Heart right ventricle (tissue), 16 donors: Measurements from ENCODE around the gene DGKI. TPM values are rescaled to one million over a fixed set of nuclear protein-coding genes. Genes with fewer than 3 reads are reported as not detected.

Experiments
- ATAC-seq, 8 donors: fragments of 200-7000 bp; cut with Tn5 transposase; one replicate each; pipeline ENCODE4 v1.9.1; 2020; ENCODE audit warnings: mild to moderate bottlenecking in 8 of 8, moderate library complexity in 8 of 8, moderate number of reproducible peaks in 1 of 8
- DNase-seq, 2 donors: peaks; one replicate each; pipeline ENCODE4 v3.0.0-alpha.2; 2020
- H3K27ac ChIP-seq, 10 donors: fragments of 200-600 bp; sonication (generic) in 2 of 10; one replicate each; pipeline versions ENCODE4 v1.5.0 to v1.8.0; 2020 to 2022; ENCODE audit warnings: mild to moderate bottlenecking in 3 of 10
- H3K27me3 ChIP-seq, 7 donors: fragments of 200-600 bp; one replicate each; pipeline ENCODE4 v1.8.0; 2021 to 2022; ENCODE audit warnings: mild to moderate bottlenecking in 2 of 7
- H3K36me3 ChIP-seq, 9 donors: fragments of 200-600 bp; sonication (generic) in 1 of 9; one replicate each; pipeline versions ENCODE4 v1.5.0 to v1.8.0; 2020 to 2022; ENCODE audit warnings: mild to moderate bottlenecking in 2 of 9
- H3K4me1 ChIP-seq, 9 donors: fragments of 200-600 bp; sonication (generic) in 1 of 9; one replicate each; pipeline versions ENCODE4 v1.5.0 to v1.8.0; 2020 to 2022; ENCODE audit warnings: mild to moderate bottlenecking in 4 of 9
- H3K4me3 ChIP-seq, 10 donors: fragments of 200-600 bp; sonication (generic) in 2 of 10; one replicate each; pipeline versions ENCODE4 v1.5.0 to v1.8.0; 2020 to 2022; ENCODE audit warnings: mild to moderate bottlenecking in 7 of 10, moderate library complexity in 2 of 10
- H3K9me3 ChIP-seq, 11 donors: fragments of 200-600 bp in 10 of 11; sonication (generic) in 2 of 11; one replicate each; pipeline versions ENCODE4 v1.5.0 to v1.8.0; 2013 to 2022; ENCODE audit warnings: mild to moderate bottlenecking in 2 of 11, control low read depth in 1 of 11, moderate library complexity in 1 of 11
- CTCF ChIP-seq, 9 donors: fragments of 200-600 bp; sonication (generic) in 2 of 9; IDR thresholded peaks; one replicate each; pipeline versions ENCODE4 v1.5.0 to v1.8.0; 2021 to 2022; ENCODE audit warnings: antibody characterized with exemption in 9 of 9, mild to moderate bottlenecking in 5 of 9, moderate library complexity in 1 of 9
- WGBS, 2 donors: extraction: QIAGEN DNeasy Blood & Tissue Kit; methylation state at CpG; one replicate each; pipeline ENCODE4 v1.1.7; 2013; ENCODE audit warnings: inconsistent platforms in 1 of 2; 5-methylcytosine and 5-hydroxymethylcytosine counted together
- intact Hi-C, 10 donors: fragments of 100-400 bp; cut with DNase I; formaldehyde crosslinking; loops; one replicate each; pipeline versions ENCODE4 v1.11.1 to v1.14.2; 2022
- polyA plus RNA-seq, 2 donors: library from polyadenylated mRNA; stranded (reverse); fragments of 200-250 nt; gene quantifications; one replicate each; pipeline ENCODE4 v1.2.3, GENCODE V29; 2013
- total RNA-seq, 10 donors: library from RNA; stranded (reverse); fragmentation: NEBNext Ultra II Directional in 3 of 10; extraction: Animal tissue kit (Norgen Biotek cat#: 25700) in 3 of 10; gene quantifications; one replicate each; pipeline versions ENCODE4 v1.2.1 to v1.2.4, GENCODE V29; 2021 to 2023
- donor health status: Arrhythmogenic right ventricular cardiomyopathy.
- donor health status: ischemic (EF 13 %, LVEDD 7.1; RV severe dilation, severe dysfunction).
- donor health status: healthy with polysubstance abuse.
- donor health status: DM: no; HTN: yes; CAD: no.
- donor health status: DM: no; HTN: no; CAD: no.
- donor health status: ischemic (EF 25% LVEDD 6.9; RV normal size, moderate dysfunction).
- donor health status: ischemic (EF 25% LVEDD 5.7; RV mildly dilated, moderate dysfunction).
- donor health status: healthy.
- donor health status: DM: yes; HTN: yes; CAD: no.
- donor health status: Ischemic cardiomyopathy.
- donor health status: ischemic (EF 35%, LVEDD 5.7; RV mildly dilated, moderate dysfunction).
- donor health status: nonischemic (EF 11% LVEDD 7.7; RV severe dilation, severe dysfunction).
- donor health status: DM: yes; HTN: yes; CAD: no.
- donor health status: PGD.
- donor health status: ischemic (EF 29% LVEDD 5.4; RV normal size, mild dysfunction).
- donor health status: nonischemic (EF 23%, LVEDD 6.1; RV moderate dilation, normal function).

DGKI gene
- total and polyA plus RNA-seq, 12 donors, result 0.16 to 2.6 (median 1.2) TPM

GRCh38 chr7:137731436-137731835, 115.3 kb downstream of the DGKI start:
- H3K4me3 ChIP-seq, result no peak overlapping the region
- H3K9me3 ChIP-seq, result no peaks in the 10 kb centered on the region
- H3K27ac ChIP-seq, result no peak overlapping the region
- H3K4me1 ChIP-seq, result no peaks in the 10 kb centered on the region
- peaks cover 0 to 7% (median 0%) of the 10 kb centered on the region in 7 donors for H3K27me3 ChIP-seq
- H3K36me3 ChIP-seq, result no peaks in the 10 kb centered on the region
- ATAC-seq (no peak), DNase-seq (no peak)
- WGBS, 2 donors, result 90 to 93% methylated on average over 5 of the region's 5 CpGs
- intact Hi-C loops, result no loop called here
- TF ChIP-seq CTCF (IDR thresholded peaks at IDR 0.05), result no peak

DNA sequence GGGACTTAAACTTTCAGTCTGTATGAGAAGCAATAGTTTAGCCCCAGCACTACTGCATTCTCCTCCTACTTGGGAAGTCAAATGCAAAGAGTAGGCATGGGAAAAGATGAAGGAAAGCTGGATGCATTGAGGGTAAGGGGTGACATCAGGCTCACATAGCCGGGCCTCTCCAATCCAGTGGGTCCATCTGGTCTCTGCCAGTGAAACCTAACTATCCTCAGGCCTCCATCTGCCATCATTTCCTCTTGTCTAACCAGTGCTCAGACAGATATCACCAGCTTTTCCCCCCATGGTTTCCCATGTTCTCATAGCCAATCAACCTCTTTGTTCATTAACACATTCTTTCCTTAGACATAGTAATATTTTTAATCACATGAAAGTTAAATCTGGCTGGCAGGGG, 118.3 kb downstream of the DGKI start:
- Histone ChIP-seq H3K36me3 (no peaks in the 10 kb centered on the region), H3K4me1 (no peaks in the 10 kb centered on the region), H3K4me3 (no peak overlapping the region), H3K27ac (no peak overlapping the region), H3K9me3 (no peaks in the 10 kb centered on the region), H3K27me3 (peaks cover 0 to 4% (median 0%) of the 10 kb centered on the region in 7 donors)
- WGBS, 2 donors, result 60 to 90% methylated on average over 1 of the region's 1 CpG
- no peak for ATAC-seq
- TF ChIP-seq CTCF (IDR thresholded peaks at IDR 0.05), result no peak
- no peak for DNase-seq
- intact Hi-C loops, result no loop called here

DNA sequence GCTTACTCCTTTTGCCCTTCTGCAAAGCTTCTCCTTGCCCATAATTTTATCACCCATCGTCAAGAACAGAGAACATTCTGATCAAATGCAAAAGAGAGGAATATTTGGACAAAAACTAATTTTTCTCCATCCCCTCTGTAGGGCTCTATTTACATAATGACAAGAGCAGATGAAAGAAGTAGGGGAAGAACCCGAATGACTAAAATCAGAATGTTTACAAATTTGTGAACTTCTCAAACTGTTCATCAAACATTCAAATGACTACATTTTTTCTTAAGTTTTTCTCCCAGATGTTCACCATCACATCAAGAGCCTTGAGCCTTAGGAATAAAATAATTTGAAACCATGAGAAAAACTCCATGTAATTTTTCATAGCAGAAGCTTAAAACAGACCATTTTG, 119.4 kb downstream of the DGKI start:
- Histone ChIP-seq H3K9me3 (no peaks in the 10 kb centered on the region), H3K27ac (no peak overlapping the region), H3K4me1 (no peaks in the 10 kb centered on the region), H3K36me3 (no peaks in the 10 kb centered on the region), H3K27me3 (peaks cover 0 to 4% (median 0%) of the 10 kb centered on the region in 7 donors), H3K4me3 (no peak overlapping the region)
- intact Hi-C loops, result no loop called here
- ATAC-seq (no peak), DNase-seq (no peak)
- WGBS, 2 donors, result 79 to 88% methylated on average over 2 of the region's 2 CpGs
- TF ChIP-seq CTCF (IDR thresholded peaks at IDR 0.05), result no peak

DNA sequence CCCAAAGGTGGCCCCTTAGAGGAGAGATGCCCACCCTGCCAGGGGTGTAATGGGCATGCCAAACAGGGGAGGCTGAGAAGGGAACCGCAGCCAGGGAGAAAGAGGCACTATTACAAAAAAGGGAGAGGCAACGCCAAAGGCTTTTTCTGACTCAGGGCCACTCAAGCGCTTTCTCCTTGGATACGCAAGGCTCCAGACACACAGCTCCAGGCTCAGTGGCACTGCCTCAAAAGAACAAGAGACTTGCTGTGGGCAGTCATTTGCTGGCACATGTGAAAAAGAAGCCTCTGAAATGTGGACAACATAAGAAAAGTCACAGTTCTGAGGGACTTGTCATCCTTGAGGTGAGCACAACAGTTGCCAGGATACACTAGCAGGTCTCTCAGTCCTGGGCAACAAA, 128.4 kb downstream of the DGKI start:
- no peak for TF ChIP-seq CTCF (IDR thresholded peaks at IDR 0.05)
- ATAC-seq, result no peak
- Histone ChIP-seq H3K4me1 (peaks cover 0 to 20% (median 5%) of the 10 kb centered on the region in 9 donors), H3K27me3 (no peaks in the 10 kb centered on the region), H3K4me3 (no peak overlapping the region), H3K36me3 (no peaks in the 10 kb centered on the region), H3K9me3 (no peaks in the 10 kb centered on the region), H3K27ac (peak overlapping the region in 2 of 10 donors; percentile 44 to 63)
- WGBS, 2 donors, result 80 to 92% methylated on average over 4 of the region's 4 CpGs
- DNase-seq, result no peak
- intact Hi-C loops, result no loop called here
